Gastrocnemius medialis (tissue), 4 donors: ENCODE results near the gene CHI3L1. TPM values are rescaled to one million over a fixed set of nuclear protein-coding genes. Genes with fewer than 3 reads are reported as not detected.
A peak's percentile ranks its signal among the peaks of the same experiment; 100 is the strongest.

Experiments
- ATAC-seq, 2 donors: fragments of 150-250 bp; one replicate each; pipeline ENCODE4 v1.9.1; 2016
- DNase-seq, 2 donors: peaks; one replicate each; pipeline ENCODE4 v3.0.0-alpha.2; 2019
- H3K27ac ChIP-seq, 4 donors: fragments of 200-600 bp; sonication (generic); 1 replicate in 1 of 4; 2 replicates in 3 of 4; pipeline ENCODE4 v1.5.1; 2016 to 2018; ENCODE audit warnings: mild to moderate bottlenecking in 2 of 4, moderate library complexity in 1 of 4
- H3K27me3 ChIP-seq, 3 donors: fragments of 200-600 bp; sonication (generic) in 2 of 3; 1 replicate in 1 of 3; 2 replicates in 2 of 3; pipeline versions ENCODE4 v1.5.1 to v1.6.0; 2016 to 2019; ENCODE audit warnings: mild to moderate bottlenecking in 1 of 3, moderate library complexity in 1 of 3
- H3K36me3 ChIP-seq, 2 donors: fragments of 200-600 bp; sonication (generic) in 1 of 2; one replicate each; pipeline ENCODE4 v1.5.1; 2017 to 2018
- H3K4me1 ChIP-seq, 2 donors: fragments of 200-600 bp; sonication (generic) in 1 of 2; one replicate each; pipeline ENCODE4 v1.5.1; 2016 to 2017; ENCODE audit warnings: mild to moderate bottlenecking in 2 of 2
- H3K4me3 ChIP-seq, 4 donors: fragments of 200-600 bp; sonication (generic) in 3 of 4; 1 replicate in 1 of 4; 2 replicates in 3 of 4; pipeline ENCODE4 v1.5.1; 2016 to 2019; ENCODE audit warnings: mild to moderate bottlenecking in 2 of 4
- H3K9me3 ChIP-seq, 3 donors: fragments of 200-600 bp; sonication (generic) in 2 of 3; 1 replicate in 1 of 3; 2 replicates in 2 of 3; pipeline ENCODE4 v1.5.1; 2016 to 2019
- POLR2A ChIP-seq, 2 donors: fragments of 450-650 bp; IDR thresholded peaks; one replicate each; pipeline ENCODE4 v1.6.1; 2017; ENCODE audit warnings: antibody characterized with exemption in 2 of 2, mild to moderate bottlenecking in 2 of 2, moderate library complexity in 2 of 2
- in situ Hi-C, 4 donors: fragments of 200-750 bp; cut with MboI; loops; one replicate each; pipeline versions ENCODE4 v1.15.0 to v1.8.0; 2017; ENCODE audit warnings: low sequenced_read_pairs in 4 of 4
- intact Hi-C: fragments of 100-400 bp; cut with DNase I; formaldehyde crosslinking; loops from one replicate; pipeline ENCODE4 v1.15.1; 2023; ENCODE audit warnings: low total_unique reads
- total RNA-seq, 4 donors: library from RNA; depleted of rRNA; stranded (reverse); fragments of >200 nt; gene quantifications; one replicate each; pipeline versions ENCODE4 v1.1.0 to v1.2.3, GENCODE V29; 2016
- TF ChIP-seq, protein P1 (sequence below), 5 experiments: fragments of 450-650 bp in 3 of 5; fragments of 200-600 bp in 2 of 5; sonication (generic) in 2 of 5; IDR thresholded peaks in 4 of 5; conservative IDR thresholded peaks in 1 of 5; 1 replicate in 4 of 5; 2 replicates in 1 of 5; pipeline ENCODE4 v1.5.1; 2016 to 2019; ENCODE audit warnings: antibody characterized with exemption in 5 of 5, mild to moderate bottlenecking in 3 of 5, moderate library complexity in 3 of 5

Gene CHI3L1
- total RNA-seq, 4 donors from 2014 or later = 4.0 to 19.7 (median 9.9) TPM

DNA sequence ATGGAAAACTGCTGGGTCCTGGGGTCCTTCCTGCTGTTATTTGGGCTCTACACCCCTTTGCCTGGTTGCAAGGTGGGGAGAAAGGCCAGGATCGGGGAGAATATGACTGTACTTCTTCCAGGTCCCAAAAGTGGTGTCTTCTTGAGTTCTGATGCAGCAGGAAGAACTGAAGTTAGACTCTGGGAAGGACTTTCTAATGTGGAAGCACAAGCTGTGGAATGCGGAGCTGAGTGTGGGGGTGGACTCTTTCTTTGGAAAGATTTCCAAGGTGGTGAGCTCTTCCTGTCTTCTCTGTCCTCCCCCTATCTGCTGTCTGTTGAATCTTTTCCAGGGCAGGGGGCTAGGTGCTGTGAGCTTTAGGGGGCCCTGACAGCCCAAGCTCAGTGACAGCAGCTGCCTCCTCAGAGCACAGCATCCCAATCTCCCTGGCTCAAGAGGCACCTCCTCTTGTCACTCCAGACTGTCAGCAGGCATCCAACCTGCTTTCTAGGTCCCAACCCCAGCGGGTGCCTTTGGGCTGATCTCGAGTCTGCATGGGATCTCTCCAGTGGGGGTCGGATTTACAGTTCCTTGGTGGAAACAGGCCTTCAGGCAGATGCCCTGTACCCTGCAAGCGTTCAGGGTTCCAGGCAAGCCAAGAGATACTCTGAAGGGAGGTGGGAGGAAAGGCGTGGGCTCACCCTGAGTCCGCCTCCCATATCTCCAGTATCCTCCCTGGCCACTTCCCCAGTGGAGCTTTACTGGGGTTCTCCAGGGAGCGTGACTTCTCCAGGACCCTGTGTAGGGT, 35.8 kb downstream of the CHI3L1 start:
- no peak overlapping the region for H3K27ac ChIP-seq
- H3K27me3 ChIP-seq = no peaks in the 10 kb centered on the region
- DNase-seq (no peak), ATAC-seq (no peak)
- TF ChIP-seq, protein P1, sequence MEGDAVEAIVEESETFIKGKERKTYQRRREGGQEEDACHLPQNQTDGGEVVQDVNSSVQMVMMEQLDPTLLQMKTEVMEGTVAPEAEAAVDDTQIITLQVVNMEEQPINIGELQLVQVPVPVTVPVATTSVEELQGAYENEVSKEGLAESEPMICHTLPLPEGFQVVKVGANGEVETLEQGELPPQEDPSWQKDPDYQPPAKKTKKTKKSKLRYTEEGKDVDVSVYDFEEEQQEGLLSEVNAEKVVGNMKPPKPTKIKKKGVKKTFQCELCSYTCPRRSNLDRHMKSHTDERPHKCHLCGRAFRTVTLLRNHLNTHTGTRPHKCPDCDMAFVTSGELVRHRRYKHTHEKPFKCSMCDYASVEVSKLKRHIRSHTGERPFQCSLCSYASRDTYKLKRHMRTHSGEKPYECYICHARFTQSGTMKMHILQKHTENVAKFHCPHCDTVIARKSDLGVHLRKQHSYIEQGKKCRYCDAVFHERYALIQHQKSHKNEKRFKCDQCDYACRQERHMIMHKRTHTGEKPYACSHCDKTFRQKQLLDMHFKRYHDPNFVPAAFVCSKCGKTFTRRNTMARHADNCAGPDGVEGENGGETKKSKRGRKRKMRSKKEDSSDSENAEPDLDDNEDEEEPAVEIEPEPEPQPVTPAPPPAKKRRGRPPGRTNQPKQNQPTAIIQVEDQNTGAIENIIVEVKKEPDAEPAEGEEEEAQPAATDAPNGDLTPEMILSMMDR (IDR thresholded peaks at IDR 0.05 in 4 of 5, conservative IDR thresholded peaks at IDR 0.05 in 1 of 5) = no peak
- TF ChIP-seq POLR2A (IDR thresholded peaks at IDR 0.05) = no peak
- no peak overlapping the region for H3K4me3 ChIP-seq
- H3K36me3 ChIP-seq = no peaks in the 10 kb centered on the region
- H3K9me3 ChIP-seq = no peaks in the 10 kb centered on the region
- intact Hi-C loops = no loop called here
- in situ Hi-C loops = no loop called here
- H3K4me1 ChIP-seq = no peaks in the 10 kb centered on the region

DNA sequence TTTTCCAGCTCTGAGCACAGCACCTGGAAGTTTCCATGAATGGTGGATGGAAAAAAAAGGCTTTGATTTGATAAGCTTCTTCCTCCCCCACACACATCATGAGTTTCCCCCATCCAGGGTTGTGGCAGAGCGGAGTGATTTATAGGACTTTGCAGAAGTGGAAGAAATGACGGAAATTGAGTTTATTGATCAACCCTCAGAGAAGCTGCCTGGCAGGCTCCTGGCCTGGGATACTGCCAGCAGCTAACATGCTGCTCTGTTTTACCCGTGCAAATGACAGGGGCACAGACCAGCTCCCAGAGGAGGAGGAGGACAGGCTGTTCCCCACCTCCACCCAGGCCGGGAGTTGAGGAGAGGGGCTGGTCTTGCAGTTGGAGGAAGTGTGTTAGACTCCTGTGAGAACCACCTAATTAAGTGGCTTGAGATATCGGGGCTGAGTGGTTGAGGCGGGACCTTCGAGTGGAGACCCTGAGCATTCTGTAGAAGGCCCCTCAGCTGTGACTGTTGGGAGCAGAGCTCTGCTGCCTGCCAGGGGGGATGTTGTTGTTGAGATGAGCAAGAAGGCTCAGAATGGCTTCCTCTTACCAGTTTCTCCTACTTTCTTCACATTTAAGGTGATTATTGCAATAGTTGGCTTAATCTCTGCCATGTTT, 37.2 kb downstream of the CHI3L1 start:
- no peak overlapping the region for H3K4me3 ChIP-seq
- ATAC-seq (no peak), DNase-seq (no peak)
- no peaks in the 10 kb centered on the region for H3K36me3 ChIP-seq
- H3K27me3 ChIP-seq = no peaks in the 10 kb centered on the region
- intact Hi-C loops = no loop called here
- in situ Hi-C loops = no loop called here
- no peaks in the 10 kb centered on the region for H3K9me3 ChIP-seq
- H3K4me1 ChIP-seq = no peaks in the 10 kb centered on the region
- TF ChIP-seq, protein P1 (IDR thresholded peaks at IDR 0.05 in 4 of 5, conservative IDR thresholded peaks at IDR 0.05 in 1 of 5) = no peak
- TF ChIP-seq POLR2A (IDR thresholded peaks at IDR 0.05) = no peak
- no peak overlapping the region for H3K27ac ChIP-seq

DNA sequence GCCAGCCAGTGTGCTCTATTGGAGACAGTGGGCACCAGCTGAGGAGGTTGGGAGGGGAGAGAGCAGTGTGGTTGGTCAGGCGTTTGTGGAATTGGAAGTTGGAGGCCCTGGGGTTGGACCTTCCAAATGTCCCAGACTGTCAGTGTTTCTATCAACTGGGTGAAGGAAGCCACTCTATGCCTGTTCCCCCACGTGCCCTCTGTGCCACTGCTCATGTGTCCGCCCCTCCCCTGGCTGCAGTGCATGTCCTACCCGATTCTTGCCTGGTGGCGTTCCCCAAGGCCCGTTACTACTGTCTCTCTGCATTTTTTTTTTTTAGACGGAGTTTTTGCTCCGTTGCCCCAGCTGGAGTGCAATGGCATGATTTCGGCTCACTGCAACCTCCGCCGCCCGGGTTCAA, 37.9 kb downstream of the CHI3L1 start:
- Histone ChIP-seq H3K27ac (no peak overlapping the region), H3K27me3 (no peaks in the 10 kb centered on the region), H3K4me3 (no peak overlapping the region), H3K36me3 (no peaks in the 10 kb centered on the region), H3K9me3 (no peaks in the 10 kb centered on the region), H3K4me1 (no peaks in the 10 kb centered on the region)
- intact Hi-C loops (no loop called here), in situ Hi-C loops (no loop called here)
- no peak for DNase-seq
- TF ChIP-seq POLR2A (IDR thresholded peaks at IDR 0.05) = no peak
- TF ChIP-seq, protein P1 (IDR thresholded peaks at IDR 0.05 in 4 of 5, conservative IDR thresholded peaks at IDR 0.05 in 1 of 5) = no peak
- ATAC-seq = no peak

DNA sequence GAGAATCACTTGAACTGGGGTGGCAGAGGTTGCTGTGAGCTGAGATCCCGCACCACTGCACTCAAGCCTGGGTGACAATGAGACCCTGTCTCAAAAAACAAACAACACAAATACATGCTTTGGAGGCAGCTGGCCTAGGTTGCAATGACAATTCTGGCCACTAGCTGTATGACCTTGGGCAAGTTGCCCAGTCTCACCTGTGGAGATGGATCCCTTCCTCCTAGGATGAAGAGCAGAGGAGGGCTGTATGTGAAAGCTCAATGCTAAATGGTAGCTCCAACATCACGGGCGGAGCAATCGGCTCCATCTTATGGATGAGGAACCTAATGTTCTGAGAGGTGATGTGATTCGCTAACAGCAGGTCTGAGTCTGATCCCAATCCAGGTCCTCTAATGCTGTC, 38.4 kb downstream of the CHI3L1 start:
- in situ Hi-C loops = no loop called here
- Histone ChIP-seq H3K27me3 (no peaks in the 10 kb centered on the region), H3K4me3 (no peak overlapping the region), H3K36me3 (no peaks in the 10 kb centered on the region), H3K4me1 (no peaks in the 10 kb centered on the region), H3K9me3 (no peaks in the 10 kb centered on the region), H3K27ac (no peak overlapping the region)
- intact Hi-C loops = no loop called here
- DNase-seq (no peak), ATAC-seq (no peak)
- TF ChIP-seq, protein P1 (IDR thresholded peaks at IDR 0.05 in 4 of 5, conservative IDR thresholded peaks at IDR 0.05 in 1 of 5) = peak in 1 of 5 experiments; percentile 18
- TF ChIP-seq POLR2A (IDR thresholded peaks at IDR 0.05) = no peak
